ENCODE results near the gene HS2ST1.

DNA sequence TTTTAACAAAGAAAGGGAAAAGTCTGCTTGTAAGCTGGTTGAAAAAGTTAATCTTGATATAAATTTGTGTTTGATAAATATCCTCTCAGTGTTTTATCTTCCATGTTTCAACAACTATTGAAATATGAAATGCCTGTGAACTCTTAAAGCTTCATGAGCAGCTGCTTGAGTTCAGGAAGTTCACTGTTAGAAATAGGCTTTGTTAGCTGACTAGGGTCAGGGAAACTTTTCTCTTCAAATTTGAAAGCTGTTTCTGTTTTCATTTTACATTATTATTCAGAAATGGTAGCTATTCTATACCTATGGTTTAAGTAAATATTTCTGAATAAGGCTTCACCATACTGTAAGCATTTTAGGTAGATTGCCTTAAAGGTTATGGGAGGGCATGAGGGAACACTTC, 191.7 kb downstream of the HS2ST1 start:
- TF ChIP-seq, protein P1, sequence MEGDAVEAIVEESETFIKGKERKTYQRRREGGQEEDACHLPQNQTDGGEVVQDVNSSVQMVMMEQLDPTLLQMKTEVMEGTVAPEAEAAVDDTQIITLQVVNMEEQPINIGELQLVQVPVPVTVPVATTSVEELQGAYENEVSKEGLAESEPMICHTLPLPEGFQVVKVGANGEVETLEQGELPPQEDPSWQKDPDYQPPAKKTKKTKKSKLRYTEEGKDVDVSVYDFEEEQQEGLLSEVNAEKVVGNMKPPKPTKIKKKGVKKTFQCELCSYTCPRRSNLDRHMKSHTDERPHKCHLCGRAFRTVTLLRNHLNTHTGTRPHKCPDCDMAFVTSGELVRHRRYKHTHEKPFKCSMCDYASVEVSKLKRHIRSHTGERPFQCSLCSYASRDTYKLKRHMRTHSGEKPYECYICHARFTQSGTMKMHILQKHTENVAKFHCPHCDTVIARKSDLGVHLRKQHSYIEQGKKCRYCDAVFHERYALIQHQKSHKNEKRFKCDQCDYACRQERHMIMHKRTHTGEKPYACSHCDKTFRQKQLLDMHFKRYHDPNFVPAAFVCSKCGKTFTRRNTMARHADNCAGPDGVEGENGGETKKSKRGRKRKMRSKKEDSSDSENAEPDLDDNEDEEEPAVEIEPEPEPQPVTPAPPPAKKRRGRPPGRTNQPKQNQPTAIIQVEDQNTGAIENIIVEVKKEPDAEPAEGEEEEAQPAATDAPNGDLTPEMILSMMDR (IDR thresholded peaks at IDR 0.05), result no peak
- no peak for TF ChIP-seq POLR2A (IDR thresholded peaks at IDR 0.05)

Measured in uterus (tissue), 2 donors.